Left cardiac atrium (tissue), 4 donors: ENCODE measurements around the gene NCAPD3. TPM values are rescaled to one million over a fixed set of nuclear protein-coding genes. Genes with fewer than 3 reads are reported as not detected.
"Not testable (repeated sequence)": the region's sequence is repeated elsewhere in the genome, so short reads cannot be mapped to it uniquely, and the experiment has no call there.

Experiments
- ATAC-seq, 2 donors: fragments of 200-7000 bp; cut with Tn5 transposase; one replicate each; pipeline ENCODE4 v1.9.1; 2020; ENCODE audit warnings: mild to moderate bottlenecking in 2 of 2, moderate library complexity in 2 of 2
- DNase-seq: peaks from one replicate; pipeline ENCODE4 v3.0.0-alpha.2; 2020
- intact Hi-C, 2 donors: fragments of 100-400 bp; cut with DNase I; formaldehyde crosslinking; loops; one replicate each; pipeline versions ENCODE4 v1.14.1 to v1.15.1; 2022 to 2023
- total RNA-seq, 2 donors: library from RNA; stranded (reverse); fragmentation: NEBNext Ultra II Directional; extraction: Animal tissue kit (Norgen Biotek cat#: 25700); gene quantifications; one replicate each; pipeline ENCODE4 v1.2.1, GENCODE V29; 2021
- donor health status: DM: no; HTN: yes; CAD: no.
- donor health status: DM: no; HTN: yes; CAD: no; lungs with severe emphysema.
- donor health status: DM: yes; HTN: yes; CAD: no.
- donor health status: Dilated cardiomyopathy.

The NCAPD3 gene
- total RNA-seq, 2 donors from 2014 or later = 9.4 to 11.5 TPM

DNA sequence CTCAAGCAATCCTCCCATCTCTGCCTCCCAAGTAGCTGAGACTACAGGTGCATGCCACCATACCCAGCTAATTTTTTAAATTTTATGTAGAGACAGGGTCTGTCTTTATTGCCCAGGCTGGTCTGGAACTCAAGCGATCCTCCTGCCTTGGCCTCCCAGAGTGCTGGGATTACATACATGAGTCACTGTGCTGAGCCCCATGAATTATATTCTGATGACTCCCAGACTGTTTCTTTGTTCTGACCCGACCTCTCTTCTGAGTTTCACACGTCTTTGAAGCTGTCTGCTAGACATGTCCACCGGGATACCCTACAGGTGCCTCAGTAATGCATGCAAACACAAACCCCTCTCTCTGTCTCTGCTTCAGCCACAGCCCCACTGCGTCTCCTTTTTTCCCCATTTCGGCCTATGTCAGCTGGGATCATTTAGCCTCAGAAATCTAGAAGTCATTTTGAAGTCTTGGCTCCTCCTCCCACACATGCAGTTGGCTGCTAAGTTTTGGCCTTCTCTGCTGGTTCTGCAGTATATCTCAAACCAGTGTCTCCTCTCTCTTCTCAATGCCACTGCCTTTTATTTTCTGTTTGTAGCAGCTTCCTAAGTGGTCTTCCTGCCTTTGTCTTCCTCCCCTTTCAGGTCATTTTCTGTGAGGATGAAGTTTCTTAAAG is 5.5 kb upstream of the NCAPD3 start:
- no peak for DNase-seq
- ATAC-seq = no peak
- intact Hi-C loops = no loop called here

DNA sequence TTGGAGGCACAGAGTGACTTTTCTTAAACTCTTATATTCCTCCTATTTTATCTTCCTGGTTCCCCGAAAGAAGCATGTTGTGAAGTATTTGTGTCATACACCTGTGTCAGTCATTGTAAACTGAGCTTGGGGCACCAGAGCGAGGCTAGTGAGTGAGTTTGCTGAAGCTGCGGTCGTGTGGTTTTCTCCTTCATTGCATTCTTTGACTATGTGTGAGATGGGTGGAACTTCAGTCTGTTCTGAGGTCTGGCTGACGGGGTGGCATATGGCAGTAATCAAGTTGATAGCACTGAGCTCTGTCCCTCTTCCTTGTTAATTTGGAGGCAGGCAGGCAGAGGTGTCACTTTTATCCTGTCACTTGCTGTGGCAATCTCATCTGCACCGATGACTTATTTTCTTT is 4.9 kb upstream of the NCAPD3 start:
- DNase-seq = no peak
- intact Hi-C loops = no loop called here
- ATAC-seq = no peak

DNA sequence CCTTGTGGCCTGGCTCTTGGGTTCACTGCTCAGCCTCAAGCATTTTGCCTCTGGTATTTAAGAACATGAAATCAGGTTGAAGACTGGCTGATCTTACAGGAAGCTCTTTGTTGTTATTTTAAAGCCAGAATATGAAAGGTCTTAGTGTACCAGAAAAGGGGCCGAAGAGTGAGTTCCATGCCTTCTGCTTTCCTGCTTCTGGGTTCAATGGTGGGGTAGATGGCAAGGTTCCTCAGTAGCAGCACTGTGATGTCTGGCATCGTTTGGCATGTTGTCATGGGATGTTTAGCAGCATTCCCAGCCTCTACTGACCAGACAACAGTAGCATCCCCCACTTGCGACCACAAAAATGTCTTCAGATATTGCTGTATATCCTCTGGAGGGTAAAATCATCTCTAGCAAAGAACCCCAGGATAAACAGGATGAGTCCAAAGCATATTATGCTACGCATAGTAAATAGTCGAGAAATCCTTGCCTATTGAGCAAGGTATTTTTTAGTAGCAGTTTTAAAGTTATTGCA is 3.1 kb upstream of the NCAPD3 start:
- intact Hi-C loops = no loop called here
- DNase-seq = no peak
- no peak for ATAC-seq

DNA sequence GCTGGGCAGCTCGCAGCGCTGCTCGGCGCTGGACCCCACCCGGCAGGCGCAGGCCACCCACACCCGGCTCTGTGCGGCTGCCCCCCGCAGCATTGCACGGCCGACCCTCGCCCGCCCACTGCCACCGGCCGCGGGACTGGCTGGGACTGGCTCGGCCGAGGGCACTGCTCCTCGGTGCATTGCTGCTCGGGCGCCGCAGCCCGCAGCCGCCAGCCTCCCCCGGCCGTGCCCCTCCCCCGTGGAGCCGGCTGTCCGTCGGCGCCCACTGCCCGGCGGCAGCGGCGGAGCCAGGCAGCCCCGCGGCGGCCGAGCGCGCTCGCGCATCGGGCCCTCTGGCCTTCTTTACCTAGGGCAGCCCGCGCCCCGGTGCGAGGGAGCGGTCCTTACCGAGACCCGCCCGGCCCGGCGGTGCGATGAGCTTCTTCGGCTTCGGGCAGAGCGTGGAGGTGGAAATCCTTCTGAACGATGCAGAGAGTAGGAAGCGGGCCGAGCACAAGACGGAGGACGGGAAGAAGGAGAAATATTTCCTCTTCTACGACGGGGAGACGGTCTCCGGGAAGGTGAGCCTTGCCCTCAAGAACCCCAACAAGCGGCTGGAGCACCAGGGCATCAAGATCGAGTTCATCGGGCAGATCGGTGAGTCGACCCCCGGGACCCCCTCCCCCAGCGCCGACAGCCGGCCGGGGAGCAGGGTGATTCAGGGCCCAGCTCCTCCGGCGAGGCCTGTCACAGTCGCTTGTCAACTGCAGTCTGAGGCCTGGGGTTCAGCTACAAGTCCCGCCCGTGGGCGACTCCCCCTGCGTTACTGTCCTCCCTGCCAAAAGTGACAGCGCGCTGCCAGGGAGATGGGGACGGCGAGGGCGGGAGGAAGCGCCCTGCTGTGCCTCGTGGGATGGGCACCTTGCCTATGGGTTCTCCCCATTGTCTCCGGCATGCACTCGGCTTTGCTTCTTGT is 1.2 kb upstream of the NCAPD3 start:
- ATAC-seq (peak; percentile 45 to 56), DNase-seq (peak; percentile 74)
- intact Hi-C loops = no loop called here

DNA sequence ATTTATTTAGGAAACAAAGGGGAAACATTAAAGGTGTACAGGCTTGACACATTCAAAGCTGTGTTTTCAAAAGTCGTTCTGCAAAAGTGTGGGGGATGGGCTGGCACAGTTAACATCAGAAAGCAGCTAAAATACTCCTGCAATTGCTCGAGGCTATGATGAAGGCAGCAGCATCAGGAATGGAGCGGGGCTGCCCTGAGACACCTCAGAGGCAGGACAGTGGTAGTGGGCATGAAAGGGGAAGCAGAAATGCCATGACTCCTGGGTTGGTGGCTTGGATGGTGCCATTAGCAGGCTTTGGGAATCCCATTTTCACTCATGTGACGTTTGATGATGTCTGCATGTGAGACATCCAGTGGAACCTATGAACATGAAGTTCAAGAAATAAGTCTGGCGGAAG is 646 bp downstream of the NCAPD3 start:
- DNase-seq (no peak), ATAC-seq (no peak)
- intact Hi-C loops = no loop called here

DNA sequence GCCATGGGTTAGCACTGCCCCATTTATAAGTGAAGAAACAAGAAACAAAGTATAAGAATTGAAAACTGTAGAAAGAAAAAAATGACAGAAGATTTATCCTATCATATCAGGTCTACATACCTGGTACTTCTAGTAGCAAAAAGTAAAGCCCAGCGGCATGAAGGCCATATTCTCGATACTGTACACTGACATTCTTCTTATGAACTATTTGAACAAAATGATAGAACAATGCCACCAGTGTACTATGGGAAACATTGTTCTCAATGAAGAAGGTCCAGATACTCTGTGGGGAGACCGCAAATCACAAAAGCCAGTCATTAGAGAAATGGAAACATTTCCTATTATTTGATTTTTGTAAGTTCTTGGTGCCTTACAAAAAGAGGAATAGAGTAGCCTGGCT is 7.0 kb downstream of the NCAPD3 start:
- ATAC-seq (no peak), DNase-seq (no peak)
- intact Hi-C loops = no loop called here

DNA sequence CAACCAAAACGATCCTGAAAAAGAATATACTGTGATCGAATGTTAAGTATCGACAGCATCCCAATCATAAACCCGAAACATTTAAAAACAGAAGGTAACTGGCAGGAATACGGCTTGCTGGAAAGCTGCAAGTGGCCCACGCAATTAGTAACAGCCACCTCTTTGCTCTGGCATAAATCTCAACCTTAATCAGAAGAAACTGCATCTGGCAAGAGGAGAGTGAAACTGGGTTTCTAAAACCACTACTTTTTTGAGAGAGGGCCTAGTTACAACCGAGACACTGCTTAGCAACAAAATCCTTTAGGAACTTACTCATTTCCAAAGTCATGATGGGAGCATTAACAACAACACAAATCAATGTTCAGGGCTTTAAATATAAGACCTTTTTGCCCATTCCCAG is 7.9 kb downstream of the NCAPD3 start:
- ATAC-seq = no peak
- DNase-seq = no peak
- intact Hi-C loops = no loop called here

DNA sequence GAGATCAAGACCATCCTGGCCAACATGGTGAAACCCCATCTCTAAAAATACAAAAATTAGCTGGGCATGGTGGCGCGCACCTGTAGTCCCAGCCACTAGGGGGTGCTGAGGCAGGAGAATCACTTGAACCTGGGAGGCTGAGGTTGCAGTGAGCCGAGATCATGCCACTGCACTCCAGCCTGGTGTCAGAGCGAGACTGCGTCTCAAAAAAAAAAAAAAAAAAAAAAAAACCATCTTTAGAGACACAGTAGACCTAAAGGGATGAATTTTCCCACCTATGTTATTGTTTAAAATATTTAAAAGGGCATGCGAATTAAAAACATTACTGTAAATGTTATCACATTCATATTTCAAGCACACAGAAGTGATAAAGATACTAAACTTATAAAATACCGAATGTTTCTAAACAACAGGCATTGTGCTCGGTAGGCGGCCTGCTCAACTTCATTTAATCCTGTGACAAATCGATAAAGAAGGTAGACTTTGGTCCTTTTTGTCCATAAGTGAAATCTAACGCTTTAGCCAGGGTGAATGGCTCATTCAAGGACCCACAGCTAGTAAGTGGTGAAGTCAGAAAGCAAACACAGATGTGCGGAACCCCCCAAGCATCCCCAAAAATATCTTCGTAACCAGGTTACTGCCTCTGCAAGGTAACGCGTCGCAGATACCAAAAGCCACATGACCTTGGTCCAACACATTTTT is 16.1 kb downstream of the NCAPD3 start:
- DNase-seq = peak; percentile 38
- intact Hi-C loops = no loop called here
- no peak for ATAC-seq

DNA sequence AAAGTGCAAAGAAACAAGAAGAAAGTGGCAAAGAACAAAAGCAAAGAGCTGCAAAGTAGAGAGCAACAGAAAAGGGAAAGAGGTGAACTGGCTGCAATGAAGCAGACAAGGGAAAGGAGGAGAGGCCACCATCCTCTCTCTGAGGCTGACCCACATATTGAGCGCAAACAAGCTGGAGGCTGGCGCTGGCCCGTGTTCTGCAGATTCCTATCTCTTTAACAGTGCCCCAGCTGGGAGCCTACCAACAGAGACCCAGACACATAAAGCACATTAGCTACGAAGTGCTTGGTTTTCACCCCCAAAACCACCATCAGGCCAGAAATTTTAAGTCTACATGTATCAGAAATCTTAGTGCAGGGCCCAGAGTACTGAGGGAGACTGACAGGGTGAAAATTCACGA is 17.6 kb downstream of the NCAPD3 start:
- intact Hi-C loops = no loop called here
- no peak for ATAC-seq

DNA sequence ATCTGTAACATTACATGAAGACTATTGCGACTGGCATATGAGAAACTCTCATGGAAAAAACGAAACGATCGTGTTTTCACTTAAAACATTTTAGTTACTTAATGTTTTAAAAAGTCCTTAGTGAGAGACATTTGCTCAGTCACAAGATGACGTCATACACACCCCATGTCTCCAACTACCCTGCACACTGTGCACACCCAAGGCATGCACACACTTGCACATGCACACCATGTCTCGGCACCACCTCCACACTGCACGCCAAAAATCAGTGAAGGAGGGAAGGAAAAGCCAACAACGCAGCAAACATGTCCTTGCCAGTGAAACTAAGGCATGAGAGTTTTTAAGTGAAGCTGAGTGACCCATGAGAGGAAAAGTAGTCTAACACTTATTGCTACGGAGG is 18.0 kb downstream of the NCAPD3 start:
- intact Hi-C loops = no loop called here
- ATAC-seq = no peak
- no peak for DNase-seq

More for the DNA sequence above, 17.6 kb downstream of the NCAPD3 start:
- no peak for DNase-seq

DNA sequence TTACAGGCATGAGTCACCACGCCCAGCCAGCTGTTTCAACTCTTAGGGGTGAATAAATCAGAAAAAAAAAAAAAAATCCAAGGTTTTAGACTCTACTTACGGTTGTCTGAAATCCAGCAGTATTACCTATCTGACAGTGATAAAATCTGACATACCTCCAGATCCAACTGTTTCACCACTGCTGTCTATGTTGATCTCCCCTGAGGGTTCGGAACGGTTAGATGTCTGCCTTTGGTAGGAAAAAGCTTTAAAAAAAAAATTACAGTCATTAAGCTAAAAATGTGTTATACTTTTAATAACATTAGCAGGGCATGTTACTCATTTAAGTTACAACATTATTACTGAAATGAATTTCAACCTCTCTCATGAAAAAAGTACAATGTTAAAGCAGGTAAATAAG is 21.1 kb downstream of the NCAPD3 start:
- intact Hi-C loops = no loop called here
- DNase-seq (no peak), ATAC-seq (no peak)

DNA sequence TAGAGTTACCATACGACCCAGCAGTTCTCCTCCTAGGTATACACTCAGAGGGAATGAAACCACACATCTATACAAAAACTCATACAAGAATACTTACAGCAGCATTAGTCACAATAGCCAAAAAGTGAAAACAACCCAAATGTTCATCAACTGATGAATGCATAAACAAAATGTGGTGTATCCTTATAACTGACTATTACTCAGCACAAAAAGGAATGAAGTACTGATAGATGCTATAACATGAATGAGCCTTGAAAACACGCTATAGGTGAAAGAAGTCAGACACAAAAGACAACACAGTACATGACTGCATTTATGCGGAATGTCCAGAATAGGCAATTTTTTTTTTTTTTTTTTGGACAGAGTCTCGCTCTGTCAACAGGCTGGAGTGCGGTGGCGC is 23.1 kb downstream of the NCAPD3 start:
- intact Hi-C loops = no loop called here
- ATAC-seq = no peak
- DNase-seq = no peak

DNA sequence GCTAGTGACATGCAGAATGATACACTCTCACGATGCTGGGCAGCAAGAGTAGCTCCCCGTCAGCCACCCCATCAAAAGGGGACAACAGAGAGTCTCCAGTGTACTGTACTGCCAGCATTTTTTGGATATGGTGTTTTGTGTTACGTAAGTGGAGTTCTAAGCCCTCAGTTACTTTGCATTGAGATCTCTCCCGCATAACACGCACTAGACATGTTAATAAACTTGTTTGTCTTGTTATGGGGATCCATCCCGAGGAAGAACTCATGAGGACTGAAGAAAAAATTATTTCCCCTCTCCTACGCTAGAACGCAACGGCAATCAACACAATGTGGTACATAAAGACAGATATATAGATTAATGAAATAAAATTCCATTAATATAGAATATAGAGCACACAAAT is 24.2 kb downstream of the NCAPD3 start:
- intact Hi-C loops = no loop called here
- DNase-seq (no peak), ATAC-seq (no peak)

DNA sequence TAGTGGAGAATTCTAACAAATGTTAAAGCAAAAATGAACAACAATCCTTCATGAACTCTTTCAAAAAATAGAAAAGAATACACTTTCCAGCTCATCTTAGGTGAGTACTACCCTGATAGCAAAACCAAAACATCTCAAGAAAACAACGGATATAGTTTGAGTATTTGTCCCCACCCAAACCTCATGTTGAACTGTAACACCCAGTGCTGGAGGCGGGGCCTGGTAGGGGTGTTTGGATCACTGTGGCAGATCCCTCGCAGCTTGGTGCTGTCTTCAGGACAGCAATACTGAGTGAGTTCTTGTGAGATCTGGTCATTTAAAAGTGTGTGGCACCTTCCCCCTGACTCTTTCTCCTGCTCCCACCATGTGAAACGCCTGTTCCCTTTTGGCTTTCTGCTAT is 27.0 kb downstream of the NCAPD3 start:
- ATAC-seq (no peak), DNase-seq (no peak)
- intact Hi-C loops = no loop called here

DNA sequence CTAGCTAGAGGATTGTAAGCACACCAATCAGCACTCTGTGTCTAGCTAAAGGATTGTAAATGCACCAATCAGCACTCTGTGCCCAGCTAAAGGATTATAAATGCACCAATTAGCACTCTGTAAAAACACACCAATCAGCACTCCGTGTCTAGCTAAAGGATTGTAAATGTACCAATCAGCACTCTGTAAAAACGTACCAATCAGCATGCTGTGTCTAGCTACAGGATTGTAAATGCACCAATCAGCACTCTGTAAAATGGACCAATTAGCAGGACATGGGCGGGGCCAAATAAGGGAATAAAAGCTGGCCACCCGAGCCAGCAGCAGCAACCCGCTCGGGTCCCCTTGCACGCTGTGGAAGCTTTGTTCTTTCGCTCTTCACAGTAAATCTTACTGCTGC is 35.7 kb downstream of the NCAPD3 start:
- intact Hi-C loops, DNase-seq, ATAC-seq: not testable (repeated sequence)

DNA sequence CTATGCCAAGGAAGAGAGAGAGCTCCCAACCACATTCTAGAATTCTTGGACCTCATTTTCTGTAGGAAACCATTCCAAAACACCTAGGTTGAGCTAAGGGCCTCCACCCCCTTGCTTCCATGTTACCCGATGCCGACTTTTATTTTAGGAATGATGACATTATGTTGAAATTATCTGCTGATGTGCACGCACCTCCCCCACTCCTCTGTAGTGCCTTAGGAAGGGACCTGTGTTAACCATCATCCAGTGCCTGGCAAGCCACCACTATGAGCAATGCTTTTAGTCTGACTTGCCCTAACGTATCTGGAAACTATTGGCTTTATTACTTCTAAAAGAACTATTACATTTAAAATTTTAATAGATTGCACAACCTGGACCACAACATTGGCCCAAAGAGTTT is 42.1 kb downstream of the NCAPD3 start:
- no peak for ATAC-seq
- DNase-seq = no peak
- intact Hi-C loops = no loop called here

DNA sequence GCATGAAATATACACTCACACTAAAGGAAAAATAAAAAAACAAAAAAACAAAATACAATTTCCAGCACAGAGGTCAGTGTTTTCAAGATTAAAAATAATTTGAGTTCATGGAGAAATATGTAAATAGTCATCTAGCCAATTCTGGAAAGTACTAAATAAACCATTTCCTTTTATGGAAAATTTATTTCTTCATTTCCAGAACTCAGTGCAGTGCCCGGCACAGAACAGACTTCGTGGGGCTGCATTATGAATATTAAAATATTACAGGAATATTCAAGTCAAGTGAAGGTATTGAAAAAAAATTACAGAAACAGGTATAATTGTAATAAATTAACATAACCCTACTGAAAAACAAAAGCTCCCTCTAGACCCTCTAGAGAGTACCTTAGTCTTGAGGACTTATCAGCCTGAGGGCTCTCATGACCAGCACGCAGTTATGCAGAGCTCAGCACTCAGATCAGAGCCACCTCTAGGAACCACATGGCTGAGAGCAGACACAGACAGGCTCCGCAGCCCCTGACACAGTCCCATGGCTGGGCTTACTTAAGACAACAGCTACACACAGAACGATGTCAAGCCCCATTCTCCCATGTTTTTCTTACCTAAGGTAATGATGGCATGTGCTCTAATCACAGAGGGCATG is 45.6 kb downstream of the NCAPD3 start:
- intact Hi-C loops = no loop called here
- ATAC-seq (no peak), DNase-seq (no peak)

DNA sequence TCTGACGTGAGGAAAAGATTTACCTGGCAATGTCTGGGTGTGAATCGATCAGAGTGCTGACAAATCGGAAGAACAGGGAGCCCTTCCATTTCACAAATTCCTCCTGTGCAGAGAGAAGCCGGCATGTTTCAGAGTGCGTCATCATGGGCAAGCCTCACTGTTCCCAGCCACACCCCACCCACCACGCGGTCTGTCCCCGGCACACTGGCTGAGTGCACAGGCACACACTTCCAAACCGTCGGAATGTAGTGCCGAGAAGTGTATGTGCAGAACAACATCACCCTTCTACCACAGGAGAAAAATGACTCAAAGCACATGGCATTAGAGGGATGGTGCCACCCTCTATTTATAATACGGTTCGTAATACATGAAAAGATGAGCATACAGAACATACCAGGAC is 47.5 kb downstream of the NCAPD3 start:
- no peak for ATAC-seq

DNA sequence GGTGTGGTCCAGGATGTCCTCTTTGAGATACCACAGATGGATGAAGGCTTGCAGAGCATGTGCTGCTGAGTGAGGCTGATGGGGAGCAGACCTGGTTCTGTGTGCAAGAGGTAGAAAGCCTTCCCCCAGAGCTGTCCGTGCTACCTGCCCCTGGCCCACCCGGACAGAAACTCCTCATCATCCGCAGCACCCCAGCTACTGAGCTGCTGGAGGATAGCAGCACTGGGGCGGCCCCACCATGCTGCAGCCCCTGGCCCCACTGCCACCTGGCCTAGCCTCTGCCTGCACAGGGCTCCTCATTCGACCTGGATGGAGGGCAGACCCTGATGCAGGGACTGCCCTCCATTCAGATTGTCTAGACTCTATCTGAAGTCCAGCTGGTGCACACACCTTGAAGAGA is 50.5 kb downstream of the NCAPD3 start:
- no peak for ATAC-seq
- no peak for DNase-seq
- intact Hi-C loops = no loop called here

More for the DNA sequence above, 47.5 kb downstream of the NCAPD3 start:
- intact Hi-C loops = no loop called here
- DNase-seq = no peak
